HG02610 (cell line): Measurements from ENCODE around the gene TRANK1.
"Not testable (repeated sequence)": the region's sequence is repeated elsewhere in the genome, so short reads cannot be mapped to it uniquely, and the experiment has no call there.

Source experiments
- ATAC-seq: cut with Tn5 transposase; IDR thresholded peaks from one replicate; pipeline ENCODE4 v1.9.1; 2021; ENCODE audit warnings: mild to moderate bottlenecking, moderate library complexity; ENCODE audit not compliant: unreplicated experiment

TRANK1 gene

DNA sequence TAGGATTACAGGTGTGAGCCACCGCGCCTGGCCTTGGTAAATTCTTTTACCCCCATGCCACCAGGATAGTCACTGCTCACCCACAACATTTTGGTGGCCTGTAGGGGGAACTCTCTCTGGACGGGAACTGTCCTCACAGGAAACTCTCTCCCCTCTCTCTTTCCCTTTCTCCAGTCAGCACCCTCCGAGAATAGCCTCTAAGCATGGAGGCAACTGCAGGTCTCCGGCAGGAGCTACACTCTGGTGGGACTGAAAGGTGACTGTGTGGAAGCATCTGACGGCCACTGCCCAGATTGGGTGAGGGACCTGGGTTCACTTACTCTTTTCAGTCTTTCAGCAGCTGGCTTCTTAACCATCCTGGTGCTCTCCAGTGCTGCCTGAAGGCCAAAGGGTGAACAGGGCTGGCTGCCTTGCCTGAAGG lies 21.3 kb downstream of the TRANK1 start:
- ATAC-seq: no peak

DNA sequence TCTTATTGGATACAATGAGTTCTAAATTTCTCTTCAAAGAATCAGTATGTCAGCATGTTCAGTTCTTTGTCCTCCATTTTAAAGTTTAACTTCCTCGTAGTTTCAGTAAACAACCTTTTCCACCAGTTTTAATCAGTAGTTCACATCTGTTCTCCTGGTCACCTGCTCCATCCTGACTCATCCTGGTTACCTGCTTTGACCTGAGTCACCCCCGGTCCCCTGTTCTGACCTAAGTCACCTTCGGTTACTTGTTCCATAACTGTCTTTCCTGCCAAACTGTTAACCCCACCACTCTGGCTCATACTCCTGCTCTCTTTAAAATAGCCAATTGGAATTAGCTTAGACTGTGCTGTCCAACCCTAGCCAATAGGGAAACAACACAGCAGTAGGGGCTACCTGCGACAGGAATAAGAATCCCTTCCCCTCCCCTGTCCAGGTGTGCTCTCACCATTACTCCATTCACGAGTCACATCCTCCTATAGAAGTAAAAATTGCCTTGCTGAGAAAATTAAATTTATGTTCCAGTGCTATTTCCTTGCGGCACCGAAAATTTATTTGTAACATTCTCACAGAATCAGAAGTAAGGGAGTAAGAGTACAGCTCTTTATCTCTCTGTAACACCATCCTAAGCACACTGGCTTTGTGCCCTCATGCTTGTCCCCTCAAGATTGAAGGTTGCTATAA lies 23.8 kb downstream of the TRANK1 start:
- ATAC-seq: no peak

DNA sequence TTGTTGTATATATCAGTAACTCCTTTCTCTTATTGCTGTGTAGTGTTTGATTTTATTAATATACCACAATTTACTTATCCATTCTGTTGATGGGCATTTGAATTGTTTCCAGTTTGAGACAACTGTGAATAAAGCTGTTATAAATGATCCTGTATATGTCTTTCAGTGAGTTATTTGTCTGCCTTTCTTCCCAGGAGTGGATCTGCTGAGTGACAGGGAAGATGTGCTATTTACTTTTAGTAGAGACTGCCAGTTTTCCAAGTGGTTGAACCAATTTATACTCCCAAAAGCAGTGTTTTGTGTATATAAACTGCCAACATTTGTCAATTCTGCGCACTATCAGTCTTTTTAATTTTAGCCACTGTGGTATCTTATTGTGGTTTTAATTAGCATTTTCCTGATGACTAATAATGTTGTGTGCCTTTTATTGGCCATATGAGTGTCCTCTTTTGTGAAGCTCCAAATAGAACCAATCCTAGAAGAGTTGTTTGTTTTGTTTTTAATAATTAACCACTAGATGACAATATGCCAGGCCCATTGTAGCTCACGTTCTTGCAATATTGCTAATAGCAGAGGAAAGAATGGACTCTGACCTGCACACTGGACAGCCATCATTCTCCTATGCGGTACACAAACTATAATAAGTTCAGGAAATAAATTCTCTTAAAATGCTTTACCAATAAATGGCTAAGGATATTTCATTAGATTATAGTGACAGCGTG lies 25.3 kb downstream of the TRANK1 start:
- no peak for ATAC-seq

GRCh38 chr3:36918050-36918449 lies 26.8 kb downstream of the TRANK1 start:
- ATAC-seq: peak; percentile 91

DNA sequence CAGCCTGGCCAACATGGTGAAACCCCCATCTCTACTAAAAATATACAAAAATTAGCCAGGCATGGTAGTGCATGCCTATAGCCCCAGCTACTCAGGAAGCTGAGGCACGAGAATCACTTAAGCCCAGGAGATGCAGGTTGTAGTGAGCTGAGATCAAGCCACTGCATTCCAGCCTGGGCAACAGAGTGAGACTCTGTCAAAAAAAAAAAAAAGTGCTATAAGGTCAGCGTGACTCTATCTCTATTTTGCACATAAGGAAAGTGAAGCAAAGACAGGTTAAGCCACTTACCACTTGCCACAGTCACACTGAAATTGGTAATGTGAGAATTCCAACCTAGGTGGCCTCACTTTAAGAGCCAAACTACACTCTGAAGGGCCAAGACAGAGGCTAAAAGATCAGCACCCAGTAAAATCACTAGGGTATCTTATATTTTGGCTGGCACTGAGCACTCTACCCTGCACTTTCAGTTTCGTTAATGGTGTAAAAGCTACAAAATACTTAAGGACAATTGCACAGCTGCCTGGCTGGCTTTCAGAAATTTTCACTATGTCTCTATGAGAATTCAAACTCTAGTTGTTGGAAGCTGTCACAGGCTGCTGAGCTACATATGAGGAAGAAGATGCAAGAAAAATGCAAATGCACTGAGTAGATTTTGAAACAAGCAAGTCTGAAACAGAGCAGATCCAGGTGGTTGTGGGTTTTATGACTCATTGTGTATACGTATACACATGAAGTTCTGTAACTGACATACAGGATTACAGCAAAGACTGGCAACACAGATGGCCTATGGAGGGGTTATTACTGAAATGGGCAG lies 32.7 kb downstream of the TRANK1 start:
- peak; percentile 95 for ATAC-seq

- no peak for ATAC-seq
These were observed 35.2 kb downstream of the TRANK1 start for GRCh38 chr3:36909666-36910065.

DNA sequence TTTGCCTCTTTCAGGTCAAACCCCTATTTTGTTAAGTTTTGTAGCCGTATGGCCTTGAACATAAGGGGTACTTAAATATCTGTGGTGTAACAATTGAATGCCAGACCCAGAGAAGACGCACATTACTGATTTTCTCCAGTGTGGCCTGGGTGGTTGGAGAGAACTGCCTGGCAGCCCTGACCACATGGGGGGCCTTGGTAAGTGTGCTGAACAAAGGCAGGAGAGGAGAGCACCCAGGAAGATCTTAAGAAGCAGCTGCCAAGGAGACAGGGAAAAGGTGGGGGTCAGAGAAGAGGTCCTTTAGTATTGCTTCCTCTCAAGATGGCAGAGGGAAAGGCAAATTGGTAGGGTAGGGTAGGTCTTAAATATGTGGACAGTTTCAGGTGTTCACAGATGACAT lies 35.7 kb downstream of the TRANK1 start:
- no peak for ATAC-seq

- ATAC-seq: no peak
These were observed 36.1 kb downstream of the TRANK1 start for GRCh38 chr3:36908647-36909180.

DNA sequence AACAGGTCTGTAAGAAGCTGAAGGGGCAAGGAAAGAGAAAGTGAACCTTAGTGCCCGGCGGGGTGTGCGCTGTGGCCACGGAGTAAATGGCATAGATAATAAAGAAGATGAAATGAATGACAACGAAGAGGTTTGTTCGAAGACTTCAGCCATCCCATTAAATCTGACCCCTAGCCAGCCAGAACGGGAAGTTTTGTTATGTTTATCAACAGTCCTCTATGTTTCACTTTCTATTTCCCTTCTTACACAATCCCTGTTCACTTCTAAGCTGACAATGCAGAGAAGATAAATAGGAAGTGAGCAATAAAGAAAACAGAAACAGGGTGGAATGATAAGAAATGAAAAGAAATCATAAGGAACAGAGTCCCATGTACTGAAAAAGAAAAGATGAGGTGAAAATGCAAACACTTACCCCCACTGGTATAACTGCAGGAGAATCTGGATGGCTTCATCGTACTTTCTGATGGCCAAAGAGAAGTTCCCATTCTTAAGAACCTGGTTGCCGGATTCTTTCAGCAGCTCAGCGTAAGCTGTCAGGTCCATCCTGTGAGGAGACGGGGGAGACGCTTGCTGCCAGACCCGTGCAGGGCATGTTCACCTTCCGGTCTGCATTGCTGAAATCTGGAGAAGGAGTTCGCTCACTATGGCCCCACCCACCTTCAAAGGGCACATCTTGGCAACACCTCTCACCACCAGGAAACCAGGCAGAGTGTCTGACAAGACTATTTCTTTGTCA lies 36.8 kb downstream of the TRANK1 start:
- peak; percentile 21 for ATAC-seq

DNA sequence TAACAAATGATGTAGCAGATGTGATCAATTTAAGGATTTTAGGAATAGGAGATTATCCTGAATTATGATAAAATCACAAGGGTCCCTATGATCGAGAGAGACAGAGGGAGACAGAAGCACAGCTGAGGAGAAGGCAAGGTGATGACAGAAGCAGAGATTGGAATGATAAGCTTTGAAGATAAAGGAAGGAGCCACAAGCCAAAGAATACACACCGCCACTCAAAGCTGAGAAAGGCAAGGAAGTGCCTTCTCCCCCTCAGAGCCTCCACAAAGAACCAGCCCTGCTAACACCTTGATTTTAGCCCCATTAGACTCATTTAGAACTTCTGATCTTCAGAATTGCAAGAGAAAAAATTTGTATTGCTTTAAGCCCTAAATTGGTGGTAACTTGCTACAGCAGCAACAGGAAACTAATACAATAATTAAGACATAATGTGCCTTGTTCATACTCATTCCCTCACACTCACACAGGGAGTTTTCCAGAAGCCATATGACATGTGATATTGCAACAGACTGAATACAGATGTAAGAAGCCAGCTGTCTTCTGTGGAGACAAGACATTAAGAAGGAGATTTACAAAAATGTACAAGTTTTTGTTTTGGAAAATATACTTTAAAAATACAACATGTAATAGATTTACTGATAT lies 38.2 kb downstream of the TRANK1 start:
- ATAC-seq: no peak

- no peak for ATAC-seq
These were observed 39.3 kb downstream of the TRANK1 start for GRCh38 chr3:36905545-36905944.

- ATAC-seq: no peak
These were observed 40.2 kb downstream of the TRANK1 start for GRCh38 chr3:36904641-36905040.

GRCh38 chr3:36904065-36904464 lies 40.8 kb downstream of the TRANK1 start:
- not testable (repeated sequence) for ATAC-seq

- ATAC-seq: peak; percentile 25
These were observed 41.6 kb downstream of the TRANK1 start for GRCh38 chr3:36903119-36903882.

DNA sequence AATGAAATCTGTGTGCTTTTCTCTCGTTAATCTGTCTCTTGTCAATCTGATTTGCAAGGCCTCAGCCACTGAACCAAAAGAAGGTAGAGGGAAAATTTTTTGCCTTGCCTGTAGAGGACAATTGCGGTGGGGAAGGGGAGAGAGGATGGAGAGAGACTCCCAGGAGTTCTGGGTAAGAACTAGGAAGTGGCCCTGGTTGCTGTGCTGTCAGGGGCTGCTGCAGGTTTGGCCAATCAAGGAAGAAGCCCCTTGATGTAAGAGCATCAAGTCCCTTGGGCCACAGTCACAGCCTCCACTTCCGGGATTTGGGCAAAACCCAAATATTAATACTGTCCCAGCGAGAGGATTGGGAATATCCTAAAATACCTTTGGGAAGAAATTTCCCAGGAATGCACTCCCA lies 43.3 kb downstream of the TRANK1 start:
- ATAC-seq: no peak

DNA sequence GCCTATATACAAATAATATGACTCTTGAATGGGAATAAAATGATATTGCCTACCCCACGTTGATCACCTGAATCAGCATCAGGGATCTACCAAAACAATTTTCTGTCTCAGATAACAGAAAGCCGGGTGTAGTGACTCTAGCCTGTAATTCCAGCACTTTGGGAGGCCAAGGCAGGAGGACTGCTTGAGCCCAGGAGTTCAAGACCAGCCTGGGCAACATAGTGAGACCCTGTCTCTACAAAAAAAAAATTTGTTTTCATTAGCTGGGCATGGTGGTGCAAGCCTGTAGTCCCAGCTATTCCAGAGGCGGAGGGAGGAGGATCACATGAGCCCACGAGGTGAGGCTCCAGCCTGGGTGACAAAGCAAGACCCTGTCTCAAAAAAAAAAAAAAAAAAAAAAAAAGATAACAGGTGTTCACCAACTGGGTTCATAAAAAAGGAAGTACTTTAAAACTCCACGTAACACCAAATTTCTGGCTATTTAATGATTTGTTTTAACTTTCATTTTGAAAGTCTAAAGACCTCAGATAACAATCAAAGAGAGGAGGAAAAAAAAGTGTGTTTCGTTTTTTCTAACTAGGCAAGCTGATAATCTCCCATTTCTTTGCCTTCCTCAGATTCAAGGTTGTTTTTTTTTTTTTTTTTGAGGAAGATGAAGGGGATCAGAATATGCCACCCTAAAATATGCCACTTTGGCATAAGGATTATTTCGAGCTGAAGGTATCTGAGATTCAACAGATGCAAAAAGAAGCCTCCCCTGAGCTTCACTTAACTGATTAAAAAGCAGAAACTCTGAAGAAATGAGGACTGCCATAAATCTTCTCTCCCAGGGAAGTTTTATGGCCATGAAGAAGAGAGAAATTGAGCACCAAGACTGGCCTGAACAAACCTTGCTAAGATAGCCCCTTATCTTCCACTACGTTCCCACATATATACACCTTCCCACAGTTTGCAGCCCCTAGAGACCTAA lies 44.1 kb downstream of the TRANK1 start:
- no peak for ATAC-seq

- ATAC-seq: no peak
These were observed 49.1 kb downstream of the TRANK1 start for GRCh38 chr3:36895496-36896409.
